Liver (tissue), 9 donors: ENCODE measurements around the gene CAMK1G. TPM values are rescaled to one million over a fixed set of nuclear protein-coding genes. Genes with fewer than 3 reads are reported as not detected.

ENCODE experiments used
- DNase-seq: peaks from one replicate; pipeline ENCODE4 v3.0.0-alpha.2; 2017; ENCODE audit warnings: low spot score
- H3K27ac ChIP-seq, 2 donors: one replicate each; pipeline ENCODE4 v1.7.0; 2013; ENCODE audit warnings: inconsistent platforms in 2 of 2, low read length in 2 of 2, control low read depth in 1 of 2, low read depth in 1 of 2, mild to moderate bottlenecking in 1 of 2
- H3K27me3 ChIP-seq, 4 donors: one replicate each; pipeline versions ENCODE4 v1.6.1 to v1.7.0; 2013; ENCODE audit warnings: low read length in 3 of 4, inconsistent platforms in 1 of 4, mild to moderate bottlenecking in 1 of 4, moderate library complexity in 1 of 4; ENCODE audit not compliant: control insufficient read depth in 4 of 4, insufficient read depth in 4 of 4
- H3K36me3 ChIP-seq, 4 donors: one replicate each; pipeline versions ENCODE4 v1.6.1 to v1.7.0; 2013; ENCODE audit warnings: low read length in 3 of 4, mild to moderate bottlenecking in 3 of 4, low read depth in 1 of 4, moderate library complexity in 1 of 4; ENCODE audit not compliant: control insufficient read depth in 4 of 4, insufficient read depth in 3 of 4
- H3K4me1 ChIP-seq, 4 donors: one replicate each; pipeline versions ENCODE4 v1.6.1 to v1.7.0; 2013; ENCODE audit warnings: low read length in 3 of 4, mild to moderate bottlenecking in 3 of 4, moderate library complexity in 1 of 4; ENCODE audit not compliant: control insufficient read depth in 4 of 4, insufficient read depth in 4 of 4
- H3K4me3 ChIP-seq, 3 donors: one replicate each; pipeline versions ENCODE4 v1.6.1 to v1.7.0; 2013; ENCODE audit warnings: low read length in 3 of 3, control low read depth in 1 of 3, low read depth in 1 of 3, mild to moderate bottlenecking in 1 of 3
- H3K9ac ChIP-seq, 2 donors: one replicate each; pipeline ENCODE4 v1.7.0; 2013; ENCODE audit warnings: low read length in 2 of 2, mild to moderate bottlenecking in 2 of 2, moderate library complexity in 2 of 2, control low read depth in 1 of 2, low read depth in 1 of 2
- H3K9me3 ChIP-seq, 4 donors: one replicate each; pipeline versions ENCODE4 v1.6.1 to v1.7.0; 2013; ENCODE audit warnings: low read length in 3 of 4; ENCODE audit not compliant: control insufficient read depth in 4 of 4
- ATF3 ChIP-seq: IDR thresholded peaks from 2 replicates; pipeline ENCODE4 v1.6.1; 2016; ENCODE audit warnings: antibody characterized with exemption
- EGR1 ChIP-seq, 2 donors: IDR thresholded peaks; 2 replicates each; pipeline ENCODE4 v1.6.1; 2016 to 2018; ENCODE audit warnings: antibody characterized with exemption in 2 of 2, low read depth in 2 of 2
- GABPA ChIP-seq, 2 donors: IDR thresholded peaks in 1 of 2; conservative IDR thresholded peaks in 1 of 2; 2 replicates each; pipeline ENCODE4 v1.6.1; 2016; ENCODE audit warnings: antibody characterized with exemption in 2 of 2, mild to moderate bottlenecking in 1 of 2, moderate library complexity in 1 of 2
- HNF4A ChIP-seq, 2 donors: conservative IDR thresholded peaks; 2 replicates each; pipeline ENCODE4 v1.6.1; 2016; ENCODE audit warnings: antibody characterized with exemption in 2 of 2, mild to moderate bottlenecking in 2 of 2
- HNF4G ChIP-seq: IDR thresholded peaks from 2 replicates; pipeline ENCODE4 v1.6.1; 2016; ENCODE audit warnings: antibody characterized with exemption
- JUND ChIP-seq, 2 donors: IDR thresholded peaks; 2 replicates each; pipeline ENCODE4 v1.6.1; 2016; ENCODE audit warnings: antibody characterized with exemption in 2 of 2
- RAD21 ChIP-seq, 2 donors: IDR thresholded peaks; 2 replicates each; pipeline ENCODE4 v1.6.1; 2016; ENCODE audit warnings: antibody characterized with exemption in 2 of 2, mild to moderate bottlenecking in 2 of 2
- RXRA ChIP-seq, 2 donors: IDR thresholded peaks; 2 replicates each; pipeline ENCODE4 v1.6.1; 2017 to 2018; ENCODE audit warnings: antibody characterized with exemption in 2 of 2, mild to moderate bottlenecking in 1 of 2
- SP1 ChIP-seq: IDR thresholded peaks from 2 replicates; pipeline ENCODE4 v1.6.1; 2018; ENCODE audit warnings: antibody characterized with exemption, mild to moderate bottlenecking
- TAF1 ChIP-seq: conservative IDR thresholded peaks from 2 replicates; pipeline ENCODE4 v1.6.1; 2016; ENCODE audit warnings: antibody characterized with exemption, mild to moderate bottlenecking
- YY1 ChIP-seq: IDR thresholded peaks from 2 replicates; pipeline ENCODE4 v1.6.1; 2016; ENCODE audit warnings: antibody characterized with exemption, mild to moderate bottlenecking
- WGBS: extraction: QIAGEN DNeasy Blood & Tissue Kit; methylation state at CpG from one replicate; pipeline ENCODE4 v1.1.7; 2013; 5-methylcytosine and 5-hydroxymethylcytosine counted together
- polyA plus RNA-seq, 2 donors: library from polyadenylated mRNA; stranded (reverse) in 1 of 2; unstranded in 1 of 2; fragments of 200-250 nt in 1 of 2; fragments of >200 nt in 1 of 2; fragmentation: Nextera tagmentation in 1 of 2; extraction: Ambion mirVana in 1 of 2; gene quantifications; one replicate each; pipeline versions ENCODE4 v1.2.1 to v1.2.3, GENCODE V29; 2013 to 2015
- total RNA-seq, 2 donors: library from RNA; depleted of rRNA; stranded (reverse); fragments of >200 nt; gene quantifications; one replicate each; pipeline ENCODE4 v1.2.3, GENCODE V29; 2014
- TF ChIP-seq, protein P1 (sequence below): IDR thresholded peaks from 2 replicates; pipeline ENCODE4 v1.6.1; 2016; ENCODE audit warnings: antibody characterized with exemption
- TF ChIP-seq, protein P2 (sequence below): IDR thresholded peaks from 2 replicates; pipeline ENCODE4 v1.6.1; 2016; ENCODE audit warnings: antibody characterized with exemption, mild to moderate bottlenecking
- TF ChIP-seq, protein P3 (sequence below): fragments of 150-350 bp; IDR thresholded peaks from 2 replicates; pipeline ENCODE4 v1.5.1; 2017; ENCODE audit warnings: improper control_type of control experiment, low read depth, low read length; ENCODE audit not compliant: missing input control
- donor health status: healthy.
- donor health status: healthy.
- donor health status: healthy.
- donor health status: healthy.
- donor health status: healthy.

CAMK1G gene
- total and polyA plus RNA-seq, 4 donors: 0.03 to 0.25 (median 0.14) TPM; not detected in 1

GRCh38 chr1:209537336-209538114, 46.0 kb upstream of the CAMK1G start:
- no peak overlapping the region for H3K4me3 ChIP-seq
- H3K27me3 ChIP-seq: peaks cover 0 to 3% (median 0%) of the 10 kb centered on the region in 4 donors
- no peaks in the 10 kb centered on the region for H3K36me3 ChIP-seq
- TF ChIP-seq RAD21 (IDR thresholded peaks at IDR 0.05): no peak
- TF ChIP-seq, protein P1, sequence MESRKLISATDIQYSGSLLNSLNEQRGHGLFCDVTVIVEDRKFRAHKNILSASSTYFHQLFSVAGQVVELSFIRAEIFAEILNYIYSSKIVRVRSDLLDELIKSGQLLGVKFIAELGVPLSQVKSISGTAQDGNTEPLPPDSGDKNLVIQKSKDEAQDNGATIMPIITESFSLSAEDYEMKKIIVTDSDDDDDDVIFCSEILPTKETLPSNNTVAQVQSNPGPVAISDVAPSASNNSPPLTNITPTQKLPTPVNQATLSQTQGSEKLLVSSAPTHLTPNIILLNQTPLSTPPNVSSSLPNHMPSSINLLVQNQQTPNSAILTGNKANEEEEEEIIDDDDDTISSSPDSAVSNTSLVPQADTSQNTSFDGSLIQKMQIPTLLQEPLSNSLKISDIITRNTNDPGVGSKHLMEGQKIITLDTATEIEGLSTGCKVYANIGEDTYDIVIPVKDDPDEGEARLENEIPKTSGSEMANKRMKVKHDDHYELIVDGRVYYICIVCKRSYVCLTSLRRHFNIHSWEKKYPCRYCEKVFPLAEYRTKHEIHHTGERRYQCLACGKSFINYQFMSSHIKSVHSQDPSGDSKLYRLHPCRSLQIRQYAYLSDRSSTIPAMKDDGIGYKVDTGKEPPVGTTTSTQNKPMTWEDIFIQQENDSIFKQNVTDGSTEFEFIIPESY: no peak
- TF ChIP-seq HNF4A (conservative IDR thresholded peaks at IDR 0.05): no peak
- TF ChIP-seq, protein P2, sequence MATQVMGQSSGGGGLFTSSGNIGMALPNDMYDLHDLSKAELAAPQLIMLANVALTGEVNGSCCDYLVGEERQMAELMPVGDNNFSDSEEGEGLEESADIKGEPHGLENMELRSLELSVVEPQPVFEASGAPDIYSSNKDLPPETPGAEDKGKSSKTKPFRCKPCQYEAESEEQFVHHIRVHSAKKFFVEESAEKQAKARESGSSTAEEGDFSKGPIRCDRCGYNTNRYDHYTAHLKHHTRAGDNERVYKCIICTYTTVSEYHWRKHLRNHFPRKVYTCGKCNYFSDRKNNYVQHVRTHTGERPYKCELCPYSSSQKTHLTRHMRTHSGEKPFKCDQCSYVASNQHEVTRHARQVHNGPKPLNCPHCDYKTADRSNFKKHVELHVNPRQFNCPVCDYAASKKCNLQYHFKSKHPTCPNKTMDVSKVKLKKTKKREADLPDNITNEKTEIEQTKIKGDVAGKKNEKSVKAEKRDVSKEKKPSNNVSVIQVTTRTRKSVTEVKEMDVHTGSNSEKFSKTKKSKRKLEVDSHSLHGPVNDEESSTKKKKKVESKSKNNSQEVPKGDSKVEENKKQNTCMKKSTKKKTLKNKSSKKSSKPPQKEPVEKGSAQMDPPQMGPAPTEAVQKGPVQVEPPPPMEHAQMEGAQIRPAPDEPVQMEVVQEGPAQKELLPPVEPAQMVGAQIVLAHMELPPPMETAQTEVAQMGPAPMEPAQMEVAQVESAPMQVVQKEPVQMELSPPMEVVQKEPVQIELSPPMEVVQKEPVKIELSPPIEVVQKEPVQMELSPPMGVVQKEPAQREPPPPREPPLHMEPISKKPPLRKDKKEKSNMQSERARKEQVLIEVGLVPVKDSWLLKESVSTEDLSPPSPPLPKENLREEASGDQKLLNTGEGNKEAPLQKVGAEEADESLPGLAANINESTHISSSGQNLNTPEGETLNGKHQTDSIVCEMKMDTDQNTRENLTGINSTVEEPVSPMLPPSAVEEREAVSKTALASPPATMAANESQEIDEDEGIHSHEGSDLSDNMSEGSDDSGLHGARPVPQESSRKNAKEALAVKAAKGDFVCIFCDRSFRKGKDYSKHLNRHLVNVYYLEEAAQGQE: no peak
- no peak for TF ChIP-seq SP1
- TF ChIP-seq JUND (IDR thresholded peaks at IDR 0.05): no peak
- no peak for TF ChIP-seq TAF1
- TF ChIP-seq EGR1 (IDR thresholded peaks at IDR 0.05; ENCODE audit: low read depth in 2 of 2): no peak
- no peak for DNase-seq
- H3K9ac ChIP-seq: no peak overlapping the region
- no peak overlapping the region for H3K27ac ChIP-seq
- no peaks in the 10 kb centered on the region for H3K9me3 ChIP-seq
- H3K4me1 ChIP-seq: no peaks in the 10 kb centered on the region
- WGBS: 91% methylated on average over 1 of the region's 1 CpG

DNA sequence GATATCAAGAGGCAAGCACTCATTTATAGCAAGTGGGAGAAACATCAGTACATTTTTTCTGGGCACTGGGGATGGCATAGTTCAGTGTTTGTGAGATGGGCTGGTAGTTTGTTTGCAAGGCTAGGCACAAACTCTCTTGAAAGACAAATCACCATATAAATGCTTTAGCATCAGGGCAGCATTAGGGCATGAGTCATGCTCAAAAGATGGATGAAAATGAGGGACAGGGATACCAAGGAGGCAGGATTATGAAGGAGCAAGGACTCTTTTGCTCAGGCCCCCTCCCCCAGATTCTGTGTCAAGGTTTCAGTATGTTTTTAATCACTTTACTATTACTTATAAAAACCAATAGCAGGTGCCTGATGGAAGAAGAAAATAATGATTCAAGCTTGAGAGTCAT, 43.9 kb upstream of the CAMK1G start:
- Histone ChIP-seq H3K9ac (no peak overlapping the region), H3K36me3 (no peaks in the 10 kb centered on the region), H3K27ac (no peak overlapping the region), H3K4me3 (no peak overlapping the region), H3K27me3 (peaks cover 0 to 3% (median 0%) of the 10 kb centered on the region in 4 donors), H3K4me1 (no peaks in the 10 kb centered on the region), H3K9me3 (no peaks in the 10 kb centered on the region)
- TF ChIP-seq RXRA (IDR thresholded peaks at IDR 0.05): no peak
- TF ChIP-seq JUND (IDR thresholded peaks at IDR 0.05): no peak
- no peak for TF ChIP-seq ATF3
- no peak for TF ChIP-seq GABPA (IDR thresholded peaks at IDR 0.05 in 1 of 2, conservative IDR thresholded peaks at IDR 0.05 in 1 of 2)
- TF ChIP-seq, protein P2: no peak
- TF ChIP-seq, protein P3, sequence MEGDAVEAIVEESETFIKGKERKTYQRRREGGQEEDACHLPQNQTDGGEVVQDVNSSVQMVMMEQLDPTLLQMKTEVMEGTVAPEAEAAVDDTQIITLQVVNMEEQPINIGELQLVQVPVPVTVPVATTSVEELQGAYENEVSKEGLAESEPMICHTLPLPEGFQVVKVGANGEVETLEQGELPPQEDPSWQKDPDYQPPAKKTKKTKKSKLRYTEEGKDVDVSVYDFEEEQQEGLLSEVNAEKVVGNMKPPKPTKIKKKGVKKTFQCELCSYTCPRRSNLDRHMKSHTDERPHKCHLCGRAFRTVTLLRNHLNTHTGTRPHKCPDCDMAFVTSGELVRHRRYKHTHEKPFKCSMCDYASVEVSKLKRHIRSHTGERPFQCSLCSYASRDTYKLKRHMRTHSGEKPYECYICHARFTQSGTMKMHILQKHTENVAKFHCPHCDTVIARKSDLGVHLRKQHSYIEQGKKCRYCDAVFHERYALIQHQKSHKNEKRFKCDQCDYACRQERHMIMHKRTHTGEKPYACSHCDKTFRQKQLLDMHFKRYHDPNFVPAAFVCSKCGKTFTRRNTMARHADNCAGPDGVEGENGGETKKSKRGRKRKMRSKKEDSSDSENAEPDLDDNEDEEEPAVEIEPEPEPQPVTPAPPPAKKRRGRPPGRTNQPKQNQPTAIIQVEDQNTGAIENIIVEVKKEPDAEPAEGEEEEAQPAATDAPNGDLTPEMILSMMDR: no peak
- no peak for TF ChIP-seq SP1
- no peak for TF ChIP-seq YY1
- TF ChIP-seq EGR1 (IDR thresholded peaks at IDR 0.05; ENCODE audit: low read depth in 2 of 2): no peak
- TF ChIP-seq, protein P1: no peak
- no peak for TF ChIP-seq HNF4G
- no peak for TF ChIP-seq RAD21 (IDR thresholded peaks at IDR 0.05)
- DNase-seq: no peak
